Tibial artery (tissue), 4 donors: Measurements from ENCODE around the gene ERC2.

Experiments
- DNase-seq, 2 donors: peaks; one replicate each; pipeline ENCODE4 v3.0.0-alpha.2; 2019
- H3K27ac ChIP-seq, 2 donors: fragments of 200-600 bp; sonication (generic) in 1 of 2; 1 replicate in 1 of 2; 2 replicates in 1 of 2; pipeline ENCODE4 v1.5.1; 2018 to 2019; ENCODE audit warnings: mild to moderate bottlenecking in 1 of 2
- H3K27me3 ChIP-seq, 2 donors: fragments of 200-600 bp; sonication (generic) in 1 of 2; one replicate each; pipeline versions ENCODE4 v1.5.1 to v1.6.0; 2016 to 2019
- H3K36me3 ChIP-seq, 3 donors: fragments of 200-600 bp; sonication (generic) in 2 of 3; one replicate each; pipeline ENCODE4 v1.5.1; 2016 to 2019; ENCODE audit warnings: mild to moderate bottlenecking in 2 of 3
- H3K4me1 ChIP-seq, 4 donors: fragments of 200-600 bp; sonication (generic) in 2 of 4; 1 replicate in 3 of 4; 2 replicates in 1 of 4; pipeline ENCODE4 v1.5.1; 2016 to 2019
- H3K4me3 ChIP-seq, 2 donors: fragments of 200-600 bp; sonication (generic) in 1 of 2; 1 replicate in 1 of 2; 2 replicates in 1 of 2; pipeline ENCODE4 v1.5.1; 2018 to 2019; ENCODE audit warnings: mild to moderate bottlenecking in 2 of 2
- H3K9me3 ChIP-seq, 3 donors: fragments of 200-600 bp; sonication (generic) in 1 of 3; one replicate each; pipeline ENCODE4 v1.5.1; 2016 to 2019
- intact Hi-C: fragments of 100-400 bp; cut with DNase I; formaldehyde crosslinking; loops from one replicate; pipeline ENCODE4 v1.15.0; 2023; ENCODE audit warnings: low total_unique reads
- TF ChIP-seq, protein P1 (sequence below), 2 experiments: fragments of 200-600 bp in 1 of 2; fragments of 450-650 bp in 1 of 2; IDR thresholded peaks; one replicate each; pipeline ENCODE4 v1.5.1; 2017 to 2019; ENCODE audit warnings: antibody characterized with exemption in 2 of 2, mild to moderate bottlenecking in 1 of 2, moderate library complexity in 1 of 2

The ERC2 gene

GRCh38 chr3:55527361-55527760 lies 940.9 kb downstream of the ERC2 start:
- Histone ChIP-seq H3K4me1 (peaks cover 0 to 11% (median 3%) of the 10 kb centered on the region in 4 donors), H3K9me3 (no peaks in the 10 kb centered on the region), H3K36me3 (no peaks in the 10 kb centered on the region), H3K4me3 (no peak overlapping the region), H3K27me3 (no peaks in the 10 kb centered on the region), H3K27ac (no peak overlapping the region)
- TF ChIP-seq, protein P1, sequence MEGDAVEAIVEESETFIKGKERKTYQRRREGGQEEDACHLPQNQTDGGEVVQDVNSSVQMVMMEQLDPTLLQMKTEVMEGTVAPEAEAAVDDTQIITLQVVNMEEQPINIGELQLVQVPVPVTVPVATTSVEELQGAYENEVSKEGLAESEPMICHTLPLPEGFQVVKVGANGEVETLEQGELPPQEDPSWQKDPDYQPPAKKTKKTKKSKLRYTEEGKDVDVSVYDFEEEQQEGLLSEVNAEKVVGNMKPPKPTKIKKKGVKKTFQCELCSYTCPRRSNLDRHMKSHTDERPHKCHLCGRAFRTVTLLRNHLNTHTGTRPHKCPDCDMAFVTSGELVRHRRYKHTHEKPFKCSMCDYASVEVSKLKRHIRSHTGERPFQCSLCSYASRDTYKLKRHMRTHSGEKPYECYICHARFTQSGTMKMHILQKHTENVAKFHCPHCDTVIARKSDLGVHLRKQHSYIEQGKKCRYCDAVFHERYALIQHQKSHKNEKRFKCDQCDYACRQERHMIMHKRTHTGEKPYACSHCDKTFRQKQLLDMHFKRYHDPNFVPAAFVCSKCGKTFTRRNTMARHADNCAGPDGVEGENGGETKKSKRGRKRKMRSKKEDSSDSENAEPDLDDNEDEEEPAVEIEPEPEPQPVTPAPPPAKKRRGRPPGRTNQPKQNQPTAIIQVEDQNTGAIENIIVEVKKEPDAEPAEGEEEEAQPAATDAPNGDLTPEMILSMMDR (IDR thresholded peaks at IDR 0.05) = no peak
- intact Hi-C loops = no loop called here
- no peak for DNase-seq

GRCh38 chr3:55526332-55527030 lies 941.8 kb downstream of the ERC2 start:
- Histone ChIP-seq H3K27me3 (no peaks in the 10 kb centered on the region), H3K27ac (no peak overlapping the region), H3K36me3 (no peaks in the 10 kb centered on the region), H3K4me1 (peaks cover 0 to 11% (median 3%) of the 10 kb centered on the region in 4 donors), H3K9me3 (no peaks in the 10 kb centered on the region), H3K4me3 (no peak overlapping the region)
- TF ChIP-seq, protein P1 (IDR thresholded peaks at IDR 0.05) = no peak
- no peak for DNase-seq
- intact Hi-C loops = no loop called here

DNA sequence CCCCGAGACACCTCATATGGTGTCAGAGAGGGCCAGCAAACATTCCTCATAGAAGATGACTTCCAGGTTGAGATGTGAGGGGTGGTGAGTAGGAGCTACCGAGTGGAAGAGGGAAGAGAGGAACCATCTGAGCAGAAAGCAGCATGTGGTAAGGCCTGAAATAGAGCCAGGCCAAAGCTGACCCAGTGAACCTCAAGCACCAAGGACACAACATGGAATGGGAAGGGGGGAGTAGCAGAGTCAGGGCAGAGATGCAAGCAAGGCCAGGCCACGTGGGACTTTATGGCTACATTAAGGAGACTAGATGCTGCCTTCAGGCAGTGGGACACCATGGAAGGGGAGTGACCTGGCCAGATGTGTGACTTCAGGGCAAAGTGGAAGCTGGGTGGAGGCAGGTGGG lies 942.8 kb downstream of the ERC2 start:
- DNase-seq = no peak
- Histone ChIP-seq H3K27ac (no peak overlapping the region), H3K4me1 (peaks cover 0 to 11% (median 3%) of the 10 kb centered on the region in 4 donors), H3K27me3 (no peaks in the 10 kb centered on the region), H3K36me3 (no peaks in the 10 kb centered on the region), H3K9me3 (no peaks in the 10 kb centered on the region), H3K4me3 (no peak overlapping the region)
- intact Hi-C loops = no loop called here
- TF ChIP-seq, protein P1 (IDR thresholded peaks at IDR 0.05) = no peak

DNA sequence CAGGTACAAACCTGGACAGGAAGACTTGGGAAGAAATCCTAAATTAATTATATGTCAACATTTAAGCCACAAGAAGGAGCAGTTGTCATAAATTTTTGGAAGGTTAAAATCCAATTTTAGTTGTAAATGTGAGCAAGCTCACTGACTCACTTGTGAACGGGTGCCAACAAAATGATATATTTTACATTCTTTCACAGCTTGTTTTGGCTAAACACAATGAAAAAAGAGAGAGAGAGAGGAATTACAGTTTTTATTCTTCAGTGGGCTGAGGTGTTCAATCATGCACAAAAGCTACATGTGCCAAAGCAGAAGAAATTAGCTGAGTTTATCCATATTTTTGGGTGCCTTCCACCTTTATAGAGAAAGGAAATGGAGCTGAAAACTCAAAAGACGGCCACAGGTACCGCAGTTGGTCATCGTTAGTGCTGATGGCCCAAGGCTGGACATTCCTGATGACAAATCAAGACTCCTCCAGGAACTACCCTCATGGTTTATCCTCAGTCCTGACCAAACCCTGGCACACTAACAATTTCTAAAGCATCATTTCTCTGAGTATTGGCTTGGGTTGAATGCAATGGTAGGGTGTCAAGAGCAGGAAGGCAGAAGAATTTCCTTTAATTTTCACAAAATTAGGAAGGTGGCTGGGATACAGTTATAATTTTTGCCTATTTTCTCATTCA lies 943.6 kb downstream of the ERC2 start:
- no peaks in the 10 kb centered on the region for H3K9me3 ChIP-seq
- H3K36me3 ChIP-seq = no peaks in the 10 kb centered on the region
- intact Hi-C loops = no loop called here
- peaks cover 0 to 11% (median 3%) of the 10 kb centered on the region in 4 donors for H3K4me1 ChIP-seq
- no peak for DNase-seq
- H3K4me3 ChIP-seq = no peak overlapping the region
- no peak overlapping the region for H3K27ac ChIP-seq
- no peaks in the 10 kb centered on the region for H3K27me3 ChIP-seq
- TF ChIP-seq, protein P1 (IDR thresholded peaks at IDR 0.05) = no peak

GRCh38 chr3:55523471-55523870 lies 944.8 kb downstream of the ERC2 start:
- H3K4me3 ChIP-seq = no peak overlapping the region
- intact Hi-C loops = no loop called here
- H3K27me3 ChIP-seq = no peaks in the 10 kb centered on the region
- no peak for DNase-seq
- peaks cover 0 to 11% (median 3%) of the 10 kb centered on the region in 4 donors for H3K4me1 ChIP-seq
- H3K9me3 ChIP-seq = no peaks in the 10 kb centered on the region
- H3K36me3 ChIP-seq = no peaks in the 10 kb centered on the region
- TF ChIP-seq, protein P1 (IDR thresholded peaks at IDR 0.05) = no peak
- no peak overlapping the region for H3K27ac ChIP-seq
